HG02981 (cell line): ENCODE results near the gene DDO.
"Not testable (repeated sequence)": the region's sequence is repeated elsewhere in the genome, so short reads cannot be mapped to it uniquely, and the experiment has no call there.

ENCODE experiments used
- ATAC-seq: cut with Tn5 transposase; IDR thresholded peaks from one replicate; pipeline ENCODE4 v1.9.1; 2021; ENCODE audit warnings: mild to moderate bottlenecking, moderate library complexity; ENCODE audit not compliant: unreplicated experiment

DDO gene

DNA sequence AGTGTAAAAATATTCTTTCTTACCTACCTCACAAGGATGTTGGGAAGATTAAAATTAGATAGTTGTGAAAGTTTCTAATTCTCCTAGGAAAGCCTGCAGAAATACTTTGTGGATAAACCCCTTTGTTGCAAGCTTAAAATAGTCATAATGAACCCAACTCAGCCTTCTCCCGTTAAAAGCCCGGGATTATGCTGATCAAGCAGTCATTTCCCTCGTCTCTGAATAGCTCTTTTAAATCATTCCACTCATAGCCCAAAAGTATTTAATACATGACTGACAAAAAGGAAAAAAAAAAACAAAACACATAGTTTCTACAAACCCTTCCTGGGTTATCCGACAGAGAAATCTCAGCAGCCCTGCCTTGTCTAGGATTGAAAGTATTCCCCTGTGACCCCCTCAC, 46.3 kb downstream of the DDO start:
- no peak for ATAC-seq

DNA sequence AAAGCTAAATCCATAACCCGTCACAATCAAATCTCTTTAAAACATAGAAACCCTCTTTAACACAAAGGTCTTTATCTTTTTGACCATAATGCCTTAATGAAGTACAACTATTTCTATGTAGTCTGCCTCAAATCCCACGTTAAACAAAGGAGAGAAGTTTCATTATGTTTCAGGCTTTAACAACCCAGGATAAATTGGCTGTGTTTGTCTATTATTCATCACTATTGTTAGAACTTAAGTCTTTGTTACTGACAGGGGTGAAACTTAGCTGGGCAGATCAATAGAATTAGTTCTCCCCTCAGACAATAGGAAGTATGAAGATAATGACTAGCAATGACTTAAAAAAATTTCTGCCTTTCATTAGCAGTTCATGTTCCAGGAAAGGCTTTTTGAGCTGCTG, 47.1 kb downstream of the DDO start:
- ATAC-seq: no peak

DNA sequence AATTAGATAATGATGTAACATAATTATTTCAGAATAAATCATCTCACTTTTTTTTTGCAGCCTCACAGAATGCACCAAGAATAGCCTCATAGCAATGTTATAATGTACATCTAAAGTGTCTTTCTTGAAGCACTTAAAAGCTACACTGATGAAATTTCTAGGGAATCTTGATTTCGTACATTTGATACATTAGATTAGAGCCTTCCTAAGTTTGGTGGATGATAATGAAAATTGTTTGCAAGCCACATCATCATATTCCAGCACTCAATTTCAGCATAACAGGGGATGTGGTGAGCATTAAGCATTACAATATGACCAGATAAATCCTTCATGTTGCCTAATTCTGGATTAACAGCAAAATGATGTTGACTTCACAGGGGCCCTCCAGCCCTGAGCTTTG, 47.5 kb downstream of the DDO start:
- no peak for ATAC-seq

DNA sequence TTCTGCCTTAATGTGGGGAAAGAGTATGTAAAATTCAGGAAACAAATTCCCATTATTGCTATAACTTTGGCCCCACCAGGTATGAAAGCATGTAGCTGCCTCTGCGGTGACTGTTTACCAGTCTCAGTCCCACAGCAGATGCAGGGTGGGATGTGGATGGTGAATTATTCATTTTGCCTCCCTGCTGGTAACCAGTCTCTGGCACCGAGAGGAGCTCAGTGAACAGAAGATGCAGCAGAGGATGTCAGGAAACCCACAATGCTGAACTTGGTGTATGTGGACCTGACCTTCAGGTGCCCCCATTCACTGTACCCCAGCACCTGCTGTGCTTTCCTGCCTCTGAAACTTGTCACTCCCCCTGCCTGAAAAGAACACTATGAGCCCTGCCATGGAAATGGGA, 48.4 kb downstream of the DDO start:
- ATAC-seq: no peak

DNA sequence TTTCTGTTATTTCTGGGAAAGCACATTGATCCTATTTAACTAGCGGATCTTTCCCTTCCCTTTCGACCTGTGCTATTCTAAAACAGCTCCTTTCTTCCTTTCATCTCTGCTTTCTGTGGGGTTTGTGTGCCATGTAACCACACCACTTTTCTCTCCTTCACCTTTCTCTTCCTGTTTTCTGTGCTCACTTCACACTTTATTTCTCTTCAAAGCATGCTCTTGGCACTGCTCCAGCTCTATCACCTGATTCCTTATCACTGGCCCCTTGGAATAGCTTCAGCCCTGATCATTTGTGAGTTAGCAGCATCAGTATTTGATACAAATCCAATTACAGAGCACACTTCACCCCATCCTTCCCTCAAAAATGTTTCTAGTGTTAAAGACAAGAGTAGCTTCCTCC, 49.1 kb downstream of the DDO start:
- no peak for ATAC-seq

DNA sequence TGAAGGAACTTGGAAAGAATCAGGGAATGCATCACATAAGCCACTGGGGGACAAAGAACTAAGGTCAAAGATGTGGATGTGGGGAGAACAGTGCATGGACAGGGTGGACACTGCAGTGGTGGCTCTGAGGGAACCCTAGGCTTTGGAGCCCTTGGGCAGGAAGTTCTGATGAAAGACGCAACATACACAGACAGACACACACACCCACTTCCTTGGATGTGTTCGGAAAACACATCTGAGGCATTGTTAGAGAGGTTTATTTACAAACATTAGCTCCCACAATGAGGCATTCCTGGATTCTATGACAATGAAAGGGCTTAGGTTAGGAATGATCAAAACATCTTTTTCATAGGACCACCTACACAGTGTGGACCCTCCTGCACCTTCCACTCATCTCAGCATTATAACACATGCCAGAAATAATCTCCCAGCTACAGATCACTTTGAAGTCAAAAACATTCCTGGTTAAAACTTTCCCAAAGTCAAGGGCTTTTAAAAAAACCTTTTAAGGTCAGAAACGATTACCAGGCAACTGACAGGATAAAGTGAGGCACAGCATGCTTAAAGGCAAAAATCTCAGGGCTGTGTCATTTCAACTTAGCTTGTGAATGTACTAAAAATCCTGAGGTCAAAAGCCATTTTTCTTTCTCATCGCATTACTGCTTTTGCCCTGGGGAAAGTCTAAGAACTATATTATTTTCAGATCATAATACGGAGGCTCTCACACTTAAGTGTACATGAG, 50.8 kb downstream of the DDO start:
- no peak for ATAC-seq

DNA sequence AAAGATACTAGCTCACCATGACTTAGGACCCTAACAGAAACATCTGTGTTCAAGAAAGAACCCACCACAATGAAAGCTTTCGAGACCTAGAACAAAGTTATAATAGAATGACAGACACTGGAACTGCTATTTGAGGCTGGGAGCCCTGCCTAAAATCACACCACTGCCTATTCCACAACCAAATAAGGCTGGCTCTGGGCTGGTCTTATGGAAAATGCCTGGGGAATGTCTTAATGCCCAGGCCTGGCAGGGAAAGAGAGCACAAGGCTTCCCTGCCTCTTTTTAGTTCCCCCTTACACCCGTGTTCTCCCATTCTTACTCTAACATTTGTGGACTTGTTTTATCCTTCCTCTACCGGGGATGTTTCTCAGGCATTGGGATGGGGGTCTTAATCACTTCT, 51.6 kb downstream of the DDO start:
- no peak for ATAC-seq

DNA sequence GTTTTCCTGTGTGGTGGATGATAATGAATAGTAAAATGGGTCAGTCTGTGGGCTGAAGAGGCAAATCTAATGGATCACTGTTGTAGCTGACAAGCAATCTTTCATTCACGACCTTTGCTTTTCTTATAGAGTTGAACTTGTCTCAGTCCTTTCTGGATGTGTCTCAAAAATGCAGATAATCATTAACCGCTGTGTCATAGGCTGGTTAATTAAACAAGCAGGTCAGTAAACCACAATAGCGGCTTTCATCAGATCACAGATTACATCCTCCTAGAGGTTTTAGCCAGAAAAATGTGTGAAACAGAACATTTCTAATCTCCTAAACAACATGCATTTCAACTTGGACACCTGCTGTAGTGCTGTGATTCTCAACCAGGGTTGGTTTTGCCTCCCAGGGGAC, 54.7 kb downstream of the DDO start:
- ATAC-seq: no peak

DNA sequence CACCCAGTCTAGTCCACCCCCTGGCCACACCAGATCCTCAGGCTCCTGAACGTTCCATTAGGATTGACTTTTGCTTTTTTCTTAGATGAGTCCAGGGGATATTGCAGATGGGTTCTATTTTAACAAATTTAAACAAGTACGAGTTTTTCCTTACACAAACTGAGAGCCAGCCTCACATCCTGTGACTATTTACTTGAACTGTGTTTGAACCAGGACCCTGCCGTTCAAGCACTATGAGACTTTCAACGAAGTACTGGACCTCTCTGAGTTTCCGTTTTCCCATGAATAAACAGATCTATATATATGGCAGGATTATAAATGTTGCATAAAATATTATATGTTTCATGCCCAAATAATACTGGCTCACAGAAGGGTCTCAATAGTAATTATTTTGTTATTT, 55.8 kb downstream of the DDO start:
- no peak for ATAC-seq

DNA sequence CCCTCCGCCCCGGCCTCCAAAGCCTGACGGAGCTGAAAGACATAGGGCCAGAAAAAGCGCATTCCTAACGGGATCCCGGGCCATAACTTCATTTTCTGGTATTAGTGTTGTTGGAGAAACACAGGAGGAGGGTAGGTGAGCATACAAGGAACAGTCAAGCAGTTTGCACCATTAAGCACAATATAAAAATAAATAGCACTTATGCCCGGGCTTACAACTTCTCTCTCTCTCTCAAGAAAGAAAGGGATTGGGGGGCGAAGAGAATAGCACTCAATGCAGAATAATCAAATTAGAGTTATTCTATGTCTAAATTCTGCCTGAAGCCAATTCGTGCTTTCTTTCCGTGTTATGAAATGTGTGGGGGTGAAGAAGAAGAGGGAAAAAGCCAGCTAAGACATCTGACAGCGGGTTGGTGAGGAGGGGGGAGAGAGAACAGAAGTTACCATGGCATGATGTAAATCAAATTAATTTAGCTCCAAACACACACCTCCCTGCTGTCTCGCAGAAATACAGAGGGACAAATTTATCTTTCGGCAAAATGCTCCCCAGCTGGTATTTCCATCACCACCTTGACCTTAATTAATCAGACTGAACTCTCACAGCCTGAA, 56.7 kb downstream of the DDO start:
- no peak for ATAC-seq

DNA sequence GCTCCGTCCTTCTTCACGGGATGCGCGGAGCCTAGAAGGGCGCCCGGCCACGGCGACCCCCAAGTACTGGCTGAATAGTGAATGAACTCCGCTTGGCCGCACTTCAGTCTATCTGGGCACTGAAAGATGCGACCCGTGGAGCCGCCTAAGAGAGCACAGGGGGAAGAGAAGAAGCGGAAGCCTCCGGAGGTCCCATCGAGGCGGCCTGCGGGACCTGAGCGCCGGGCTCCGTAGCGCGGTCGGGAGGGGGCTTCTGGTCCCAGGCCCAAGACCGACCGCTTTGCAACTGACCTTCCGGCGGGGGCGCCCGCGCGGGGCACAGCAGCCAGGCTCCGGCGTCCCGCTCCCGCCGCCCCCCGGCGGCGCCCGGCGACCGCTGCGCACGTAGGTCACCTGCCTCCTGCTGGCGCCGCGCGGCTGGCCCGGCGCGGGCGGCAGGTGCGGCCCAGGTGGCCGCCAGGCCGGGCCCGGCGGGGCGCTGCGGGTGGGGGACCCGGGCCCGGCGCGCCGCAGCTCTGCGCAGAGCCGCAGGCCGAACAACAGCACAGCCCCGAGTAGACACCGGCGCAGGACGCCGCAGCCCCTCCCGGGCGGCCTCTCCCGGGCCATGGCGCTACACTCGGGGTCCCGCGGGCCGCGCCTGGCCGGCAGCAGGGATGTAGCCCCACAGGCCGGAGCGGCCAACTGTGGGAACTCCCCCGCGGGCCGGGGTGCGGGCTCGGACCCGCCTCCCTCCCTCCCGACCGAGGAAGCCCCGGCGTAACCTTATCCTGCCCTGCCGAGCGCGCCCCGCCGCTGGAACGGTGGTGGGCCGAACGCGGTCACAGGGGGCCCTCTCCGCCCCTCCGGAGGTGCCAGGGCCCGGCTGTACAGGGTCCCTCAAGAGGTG, 57.5 kb downstream of the DDO start, which contains the start of gene METTL24:
Gene METTL24, minus strand, starts transcription at position 686 of the 889 bp plus-strand sequence. Its CDS starts 77 bp downstream, at position 609.
- no peak for ATAC-seq

DNA sequence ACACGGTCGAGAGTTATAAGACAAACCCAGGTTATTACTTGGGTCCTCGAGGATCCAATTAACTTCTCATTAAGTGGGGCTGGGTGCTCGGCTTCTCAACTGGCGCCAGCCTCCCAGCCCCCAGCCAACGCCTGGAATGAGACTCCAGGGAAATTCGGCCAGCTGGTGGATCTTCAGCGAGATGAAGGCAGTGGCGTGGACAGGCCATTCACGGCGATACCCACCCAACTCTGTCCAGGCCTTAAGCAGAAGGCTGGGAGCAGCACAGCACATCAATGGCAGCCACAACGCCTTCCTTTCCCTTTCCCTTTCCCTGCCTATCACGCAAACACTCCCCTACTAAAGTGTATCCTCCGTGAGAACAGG, 58.1 kb downstream of the DDO start:
- no peak for ATAC-seq

DNA sequence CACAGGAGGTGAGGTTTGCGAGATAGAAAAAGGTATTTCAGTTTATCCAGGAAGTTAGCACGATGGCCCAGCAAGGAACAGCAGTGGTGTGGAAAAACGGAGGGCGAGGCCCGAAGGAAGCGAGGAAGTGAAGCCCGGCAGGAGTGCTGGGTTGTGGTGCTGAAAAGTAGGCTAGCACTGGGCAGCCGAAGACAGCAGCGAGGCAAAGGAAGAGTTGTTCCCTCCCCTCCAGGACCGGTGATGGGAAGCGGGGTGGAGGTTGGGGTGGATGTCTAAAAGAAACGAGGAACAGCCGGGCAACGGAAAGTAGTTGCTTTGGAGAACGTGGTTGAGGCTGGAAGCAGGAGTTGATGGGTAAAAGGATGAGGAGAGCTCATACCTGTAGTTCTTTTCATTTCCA, 58.6 kb downstream of the DDO start:
- ATAC-seq: no peak

DNA sequence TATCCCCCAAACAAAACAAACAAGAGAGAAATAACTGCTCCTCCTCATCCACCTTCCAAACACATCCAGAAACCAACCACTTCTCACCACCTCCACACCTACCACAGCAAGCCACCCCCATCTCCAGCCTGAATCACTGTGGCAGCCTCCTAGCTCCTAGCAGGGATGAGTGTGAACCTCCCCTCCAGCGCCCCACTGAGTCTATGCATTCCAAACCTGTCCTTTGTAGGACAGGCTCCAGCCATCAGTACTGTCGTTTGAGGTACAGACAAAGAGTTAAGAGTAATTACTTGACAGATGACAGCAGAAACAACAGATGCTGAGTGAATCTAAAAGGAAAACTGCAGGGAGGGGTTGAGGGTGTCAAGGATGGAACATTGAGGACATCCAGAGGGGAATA, 59.6 kb downstream of the DDO start:
- no peak for ATAC-seq

DNA sequence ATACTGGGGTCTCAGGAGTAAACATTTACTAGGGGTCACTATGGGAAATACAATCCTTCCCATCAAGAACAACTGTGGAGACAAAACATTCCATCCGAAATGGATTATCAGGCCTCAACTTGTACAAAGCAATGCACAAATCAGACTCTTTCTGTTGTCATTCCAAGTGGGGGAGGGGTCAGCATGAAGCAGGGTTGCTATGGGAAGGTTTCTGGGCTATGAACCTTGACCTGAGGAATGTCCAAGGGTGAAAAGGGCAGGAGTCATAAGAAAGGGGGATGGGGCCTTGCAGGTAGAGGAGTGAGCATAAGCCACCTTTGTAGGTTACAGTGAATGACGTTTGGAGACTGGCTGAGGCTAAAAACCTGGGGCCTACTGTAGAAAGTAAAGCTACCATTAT, 60.4 kb downstream of the DDO start:
- ATAC-seq: no peak

DNA sequence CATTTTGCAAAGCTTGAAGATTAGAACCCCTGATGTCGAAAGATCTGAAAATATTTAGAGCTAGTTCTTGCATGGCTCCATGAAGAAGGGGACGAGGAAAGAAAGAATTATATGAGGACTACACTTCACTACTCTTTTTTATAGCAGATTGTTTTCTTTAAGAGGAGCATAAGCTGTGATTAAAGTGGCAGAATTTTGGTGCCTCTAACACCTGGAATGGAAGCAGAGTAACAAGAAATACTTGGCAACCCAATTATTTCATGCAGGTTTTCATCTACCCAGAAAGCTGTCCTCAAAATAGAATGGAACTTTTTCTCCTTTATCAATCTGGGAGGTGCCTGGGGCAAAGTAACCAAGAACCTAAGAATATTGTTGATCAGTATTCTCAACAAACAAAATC, 61.2 kb downstream of the DDO start:
- ATAC-seq: no peak

DNA sequence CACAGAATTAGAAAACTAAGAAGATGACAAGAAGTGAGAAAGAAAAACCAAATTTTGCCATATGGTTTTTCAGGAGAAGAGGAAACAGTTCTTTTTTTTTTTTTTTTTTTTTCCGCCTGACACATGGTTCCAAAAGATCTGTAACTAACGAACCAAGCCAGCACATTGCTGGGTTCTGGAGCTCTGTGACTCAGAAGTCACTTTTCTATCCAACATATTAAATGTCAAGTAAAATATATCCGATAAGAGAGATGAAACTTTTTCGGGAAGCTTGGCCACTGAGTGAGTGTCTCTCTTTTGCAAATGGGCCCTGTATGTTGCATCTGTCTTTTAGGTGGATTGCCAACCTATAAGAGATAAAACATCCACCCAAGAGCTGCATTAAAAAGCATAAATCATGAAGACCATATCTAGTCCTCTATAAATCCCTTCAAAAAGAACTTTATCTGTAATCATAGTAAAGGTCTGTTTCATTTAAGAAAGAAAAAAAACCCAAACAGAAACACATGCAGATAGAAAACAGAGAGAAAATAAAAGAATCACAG, 61.8 kb downstream of the DDO start:
- ATAC-seq: no peak

DNA sequence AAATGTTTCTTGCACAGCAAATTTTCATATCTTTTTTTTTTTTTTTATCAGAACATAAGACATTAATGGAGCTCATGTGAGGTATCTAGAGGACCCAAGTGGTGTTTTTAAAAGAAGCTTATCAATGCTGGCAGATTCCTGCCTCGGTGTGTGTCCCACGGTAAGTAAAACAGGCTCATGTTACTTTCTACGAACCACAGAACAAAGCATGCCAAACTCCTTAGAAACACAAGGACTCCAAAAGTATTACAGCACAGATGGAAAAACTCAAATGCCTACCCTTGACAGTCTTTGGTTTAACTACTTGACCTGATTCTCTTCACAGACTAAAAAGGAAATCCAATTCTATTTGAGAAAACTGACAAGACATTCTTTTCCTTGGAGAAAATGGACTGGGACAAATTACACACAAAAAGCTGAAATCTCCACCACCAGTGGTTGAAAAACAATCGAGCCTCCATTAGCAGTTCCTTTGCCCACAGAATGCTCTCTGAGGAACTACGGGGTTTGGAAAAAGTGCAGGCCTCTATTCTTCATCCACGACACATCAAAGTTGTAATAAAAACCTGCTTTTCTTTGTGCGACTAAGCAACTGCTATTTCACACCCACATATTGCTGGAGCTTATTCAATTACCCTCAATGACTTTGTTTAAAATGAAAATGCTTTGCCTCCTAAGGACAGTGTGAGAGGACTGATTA, 62.7 kb downstream of the DDO start:
- ATAC-seq: no peak

DNA sequence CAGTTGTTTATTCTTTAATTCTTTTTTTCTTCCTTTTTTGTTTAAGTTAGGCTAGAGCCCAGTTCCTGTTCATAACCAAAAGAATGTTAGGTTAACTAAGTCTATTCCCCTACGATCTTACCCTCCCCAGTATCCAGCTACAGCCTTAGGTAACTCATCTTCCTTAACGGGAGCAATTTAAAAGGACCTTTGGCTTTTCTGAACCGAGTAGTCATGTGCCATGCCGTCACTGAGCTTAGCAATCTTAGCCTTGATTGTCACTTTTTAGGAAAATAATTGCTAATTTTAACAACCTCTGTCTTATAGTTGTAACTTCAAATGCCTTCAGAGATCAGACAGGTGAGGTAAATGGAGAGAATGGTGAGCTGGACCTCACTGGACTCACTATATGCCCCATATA, 63.4 kb downstream of the DDO start:
- no peak for ATAC-seq

DNA sequence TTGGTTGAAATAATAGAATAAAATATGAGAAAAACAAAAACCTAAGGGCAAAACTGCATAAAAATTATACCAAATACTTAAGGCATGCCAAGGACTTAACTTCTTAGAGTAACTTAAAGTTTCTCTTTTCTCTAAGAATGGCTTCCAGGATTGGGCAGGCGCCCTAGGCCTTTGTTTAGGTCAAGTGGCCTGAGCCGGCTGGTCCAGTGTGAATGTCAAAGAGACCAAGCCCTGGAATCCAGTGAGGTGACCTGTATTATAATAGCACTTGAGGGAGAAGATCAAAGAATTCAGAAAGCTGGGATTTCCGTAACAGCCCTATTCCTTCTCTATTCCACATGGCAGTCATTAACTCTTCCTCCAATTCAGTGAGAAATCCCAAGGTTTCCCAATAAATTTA, 63.8 kb downstream of the DDO start:
- no peak for ATAC-seq

DNA sequence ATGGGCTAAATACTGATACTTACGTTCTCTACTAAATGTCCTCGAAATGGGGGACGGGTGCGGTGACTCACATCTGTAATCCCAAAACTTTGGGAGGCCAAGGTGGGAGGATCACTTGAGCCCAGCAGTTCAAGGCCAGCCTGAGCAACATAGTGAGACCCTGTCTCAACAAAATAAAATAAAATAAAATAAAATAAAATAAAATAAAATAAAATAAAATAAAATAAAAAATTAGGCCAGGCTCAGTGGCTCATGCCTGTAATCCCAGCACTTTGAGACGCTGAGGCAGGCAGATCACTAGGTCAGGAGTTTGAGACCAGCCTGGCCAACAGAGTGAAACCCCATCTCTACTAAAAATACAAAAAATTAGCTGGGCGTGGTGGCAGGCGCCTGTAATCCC, 64.8 kb downstream of the DDO start:
- ATAC-seq: not testable (repeated sequence)
